ENCODE results near the gene PITX3. TPM values are rescaled to one million over a fixed set of nuclear protein-coding genes. Genes with fewer than 3 reads are reported as not detected.

PITX3 gene
- polyA plus RNA-seq, 1 donor from 2014 or later = not detected

- no peaks in the 10 kb centered on the region for H3K9me3 ChIP-seq (ENCODE audit: low read length)
- TF ChIP-seq RAD21 (conservative IDR thresholded peaks at IDR 0.05) = no peak
- no peak for TF ChIP-seq POLR2AphosphoS5 (IDR thresholded peaks at IDR 0.05)
- no peak for TF ChIP-seq MXI1 (conservative IDR thresholded peaks at IDR 0.05; ENCODE audit: poor library complexity, severe bottlenecking)
- TF ChIP-seq TAF1 (IDR thresholded peaks at IDR 0.05; ENCODE audit: low read depth) = no peak
- no peak for TF ChIP-seq REST (IDR thresholded peaks at IDR 0.05; ENCODE audit: borderline replicate concordance)
- TF ChIP-seq CTCF (IDR thresholded peaks at IDR 0.05; ENCODE audit: poor library complexity, severe bottlenecking) = no peak
- TF ChIP-seq SMC3 (conservative IDR thresholded peaks at IDR 0.05; ENCODE audit: poor library complexity) = no peak
- no peak for TF ChIP-seq EZH2 (IDR thresholded peaks at IDR 0.05; ENCODE audit: borderline replicate concordance, insufficient read depth, low read length, poor library complexity, severe bottlenecking)
- TF ChIP-seq EP300 (conservative IDR thresholded peaks at IDR 0.05; ENCODE audit: poor library complexity, severe bottlenecking) = no peak
- H3K79me2 ChIP-seq (replicated peaks; ENCODE audit: insufficient read depth, low read length) = no peaks in the 10 kb centered on the region
- H2AFZ ChIP-seq (ENCODE audit: low read depth, low read length) = no peak overlapping the region
- H3K4me2 ChIP-seq (ENCODE audit: low read length) = no peak overlapping the region
- no peak overlapping the region for H3K27ac ChIP-seq (ENCODE audit: low read length)
- no peaks in the 10 kb centered on the region for H3K36me3 ChIP-seq (ENCODE audit: insufficient read depth, low read length)
- H3K4me3 ChIP-seq (ENCODE audit: low read length) = no peak overlapping the region
- no peaks in the 10 kb centered on the region for H4K20me1 ChIP-seq (ENCODE audit: insufficient read depth)
- no peaks in the 10 kb centered on the region for H3F3A ChIP-seq (ENCODE audit: insufficient read depth, low read length, poor library complexity, severe bottlenecking)
- no peaks in the 10 kb centered on the region for H3K9me2 ChIP-seq (ENCODE audit: insufficient read depth, low read length)
- no peaks in the 10 kb centered on the region for H3K27me3 ChIP-seq (ENCODE audit: insufficient read depth, low read depth, low read length)
- no peak overlapping the region for H3K9ac ChIP-seq (ENCODE audit: low read length)
Observed at GRCh38 chr10:102185811-102186527, 55.3 kb downstream of the PITX3 start.

GRCh38 chr10:102185272-102185671, 56.0 kb downstream of the PITX3 start:
- no peak overlapping the region for H3K9ac ChIP-seq (ENCODE audit: low read length)
- H3K36me3 ChIP-seq (ENCODE audit: insufficient read depth, low read length) = no peaks in the 10 kb centered on the region
- H3K9me2 ChIP-seq (ENCODE audit: insufficient read depth, low read length) = no peaks in the 10 kb centered on the region
- no peaks in the 10 kb centered on the region for H3K27me3 ChIP-seq (ENCODE audit: insufficient read depth, low read depth, low read length)
- TF ChIP-seq POLR2AphosphoS5 (IDR thresholded peaks at IDR 0.05) (no peak), SMC3 (conservative IDR thresholded peaks at IDR 0.05; ENCODE audit: poor library complexity) (no peak), CTCF (IDR thresholded peaks at IDR 0.05; ENCODE audit: poor library complexity, severe bottlenecking) (no peak), EZH2 (IDR thresholded peaks at IDR 0.05; ENCODE audit: borderline replicate concordance, insufficient read depth, low read length, poor library complexity, severe bottlenecking) (no peak), TAF1 (IDR thresholded peaks at IDR 0.05; ENCODE audit: low read depth) (no peak), REST (IDR thresholded peaks at IDR 0.05; ENCODE audit: borderline replicate concordance) (no peak), RAD21 (conservative IDR thresholded peaks at IDR 0.05) (no peak), MXI1 (conservative IDR thresholded peaks at IDR 0.05; ENCODE audit: poor library complexity, severe bottlenecking) (no peak), EP300 (conservative IDR thresholded peaks at IDR 0.05; ENCODE audit: poor library complexity, severe bottlenecking) (no peak)
- H3K27ac ChIP-seq (ENCODE audit: low read length) = no peak overlapping the region
- H4K20me1 ChIP-seq (ENCODE audit: insufficient read depth) = no peaks in the 10 kb centered on the region
- no peak overlapping the region for H2AFZ ChIP-seq (ENCODE audit: low read depth, low read length)
- H3F3A ChIP-seq (ENCODE audit: insufficient read depth, low read length, poor library complexity, severe bottlenecking) = no peaks in the 10 kb centered on the region
- no peaks in the 10 kb centered on the region for H3K79me2 ChIP-seq (replicated peaks; ENCODE audit: insufficient read depth, low read length)
- H3K4me3 ChIP-seq (ENCODE audit: low read length) = no peak overlapping the region
- no peak overlapping the region for H3K4me2 ChIP-seq (ENCODE audit: low read length)
- no peaks in the 10 kb centered on the region for H3K9me3 ChIP-seq (ENCODE audit: low read length)
